GM18502 (cell line): Measurements from ENCODE around the gene ANXA5.

ENCODE experiments used
- ATAC-seq: cut with Tn5 transposase; IDR thresholded peaks from one replicate; pipeline ENCODE4 v1.9.1; 2021; ENCODE audit warnings: mild to moderate bottlenecking; ENCODE audit not compliant: unreplicated experiment, poor library complexity

The ANXA5 gene

GRCh38 chr4:121712783-121713182 lies 16.0 kb upstream of the ANXA5 start:
- ATAC-seq: no peak

GRCh38 chr4:121712001-121712651 lies 15.3 kb upstream of the ANXA5 start:
- peak; percentile 1 for ATAC-seq

- ATAC-seq: peak; percentile 95
Measured at GRCh38 chr4:121711263-121712000, 14.7 kb upstream of the ANXA5 start.

- peak; percentile 30 for ATAC-seq
Measured at GRCh38 chr4:121709766-121710405, 13.1 kb upstream of the ANXA5 start.

- no peak for ATAC-seq
Measured at GRCh38 chr4:121707344-121707743, 10.6 kb upstream of the ANXA5 start.

- ATAC-seq: peak; percentile 48
Measured at GRCh38 chr4:121706595-121707021, 9.8 kb upstream of the ANXA5 start.

- no peak for ATAC-seq
Measured at GRCh38 chr4:121705521-121705920, 8.7 kb upstream of the ANXA5 start.

GRCh38 chr4:121702136-121702535 lies 5.4 kb upstream of the ANXA5 start:
- no peak for ATAC-seq

GRCh38 chr4:121701263-121701662 lies 4.5 kb upstream of the ANXA5 start:
- no peak for ATAC-seq

- no peak for ATAC-seq
Measured at GRCh38 chr4:121698236-121698671, 1.5 kb upstream of the ANXA5 start.

- peak; percentile 43 for ATAC-seq
Measured at GRCh38 chr4:121697564-121697963, 784 bp upstream of the ANXA5 start.

- peak; percentile 30 for ATAC-seq
Measured at GRCh38 chr4:121696170-121696580, 605 bp downstream of the ANXA5 start.

- ATAC-seq: no peak
Measured at GRCh38 chr4:121693886-121694285, 2.9 kb downstream of the ANXA5 start.

GRCh38 chr4:121693450-121693849 lies 3.3 kb downstream of the ANXA5 start:
- ATAC-seq: no peak

GRCh38 chr4:121692261-121692660 lies 4.5 kb downstream of the ANXA5 start:
- ATAC-seq: no peak

- ATAC-seq: peak; percentile 45
Measured at GRCh38 chr4:121690001-121690400, 6.8 kb downstream of the ANXA5 start.

- ATAC-seq: no peak
Measured at GRCh38 chr4:121688701-121689100, 8.1 kb downstream of the ANXA5 start.

- no peak for ATAC-seq
Measured at GRCh38 chr4:121688261-121688660, 8.5 kb downstream of the ANXA5 start.

GRCh38 chr4:121686255-121686654 lies 10.5 kb downstream of the ANXA5 start:
- ATAC-seq: no peak

GRCh38 chr4:121685257-121685656 lies 11.5 kb downstream of the ANXA5 start:
- ATAC-seq: no peak

GRCh38 chr4:121684561-121684960 lies 12.2 kb downstream of the ANXA5 start:
- ATAC-seq: no peak
